GM18499 (cell line): ENCODE data around the gene RAD51B.

Experiments used
- ATAC-seq: cut with Tn5 transposase; IDR thresholded peaks from one replicate; pipeline ENCODE4 v1.9.1; 2021; ENCODE audit warnings: moderate number of reproducible peaks; ENCODE audit not compliant: insufficient read depth, unreplicated experiment

RAD51B gene

DNA sequence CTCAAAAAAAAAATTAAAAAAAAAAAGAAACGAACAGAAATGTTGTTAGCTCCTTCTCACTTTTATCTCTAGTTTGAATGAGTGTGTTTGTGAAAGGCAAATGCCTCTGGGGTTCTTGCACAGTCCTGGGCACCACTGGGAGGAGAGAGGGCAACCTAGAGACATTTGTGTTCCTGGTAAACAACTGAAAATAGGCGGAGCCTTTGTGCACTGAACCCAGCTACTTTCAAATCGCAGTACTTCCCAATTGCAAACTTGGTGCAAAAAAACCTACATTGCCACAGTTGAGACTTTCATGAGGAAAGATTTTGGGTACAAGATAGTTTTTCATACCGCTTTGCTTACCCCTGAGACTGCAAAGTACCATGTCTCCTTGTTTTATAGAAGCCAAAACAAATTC is 543.3 kb downstream of the RAD51B start:
- ATAC-seq, result no peak

DNA sequence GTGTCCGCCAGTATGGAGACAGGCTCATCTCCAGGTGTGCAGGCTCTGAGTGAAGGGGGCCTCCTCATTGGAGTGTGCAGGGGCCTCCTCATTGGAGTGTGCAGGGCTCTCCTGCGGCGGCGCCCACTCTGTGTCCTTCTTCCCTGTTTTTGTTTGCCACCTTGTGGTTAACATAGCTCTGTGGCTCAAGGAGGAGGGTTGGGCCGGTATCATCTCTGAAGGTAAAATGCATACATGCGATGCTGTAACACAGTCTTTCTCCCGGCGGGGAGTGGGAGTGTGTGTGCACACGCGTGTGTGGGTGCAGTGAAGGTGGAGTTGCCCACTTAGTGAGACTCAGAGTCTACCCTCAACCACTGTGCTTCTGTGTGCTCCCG is 543.9 kb downstream of the RAD51B start:
- no peak for ATAC-seq

DNA sequence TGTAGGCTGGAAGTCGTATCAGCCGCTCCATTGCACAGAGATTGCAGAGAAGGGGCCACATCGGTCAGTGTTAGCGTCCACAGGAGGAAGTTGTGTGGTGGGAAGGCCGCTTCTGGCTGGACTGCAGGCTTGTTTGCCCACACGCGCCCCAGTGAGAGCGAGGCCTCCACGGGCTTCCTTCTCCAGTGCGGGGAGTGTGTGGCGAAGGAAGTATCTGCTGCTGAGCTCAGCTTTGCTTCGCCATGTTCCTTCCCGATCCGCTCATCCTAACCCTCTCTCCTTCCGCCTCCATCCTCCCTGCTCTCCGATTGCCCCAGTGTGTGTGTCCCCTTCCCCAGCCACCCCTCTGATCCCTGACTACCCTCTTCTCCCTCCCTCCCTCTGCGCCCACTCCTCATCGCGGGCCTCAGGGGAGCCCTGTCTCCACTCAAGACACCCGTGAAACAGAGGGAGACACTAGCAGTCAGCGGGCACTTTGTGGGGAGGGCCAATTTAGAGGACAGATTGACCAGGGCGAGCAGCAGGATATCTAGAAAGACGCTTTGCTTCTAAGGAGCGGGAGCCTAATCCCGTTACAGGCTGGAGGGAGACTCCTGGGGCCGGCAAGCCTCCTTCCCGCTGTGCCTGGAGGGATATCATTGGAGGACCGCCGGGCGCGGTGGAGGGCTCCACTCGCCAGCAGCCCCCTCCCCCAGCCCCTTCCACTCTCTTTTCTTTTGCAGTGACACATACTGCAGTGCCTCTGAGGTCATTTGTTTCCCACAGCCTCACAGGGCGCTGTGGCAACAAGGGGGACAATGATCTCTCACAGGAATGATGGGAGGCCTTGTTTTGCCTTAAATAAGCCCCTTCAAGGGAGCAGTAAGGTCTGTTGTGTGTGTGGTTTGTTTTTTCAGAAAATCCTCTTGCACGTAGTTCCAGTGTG is 544.5 kb downstream of the RAD51B start:
- no peak for ATAC-seq

DNA sequence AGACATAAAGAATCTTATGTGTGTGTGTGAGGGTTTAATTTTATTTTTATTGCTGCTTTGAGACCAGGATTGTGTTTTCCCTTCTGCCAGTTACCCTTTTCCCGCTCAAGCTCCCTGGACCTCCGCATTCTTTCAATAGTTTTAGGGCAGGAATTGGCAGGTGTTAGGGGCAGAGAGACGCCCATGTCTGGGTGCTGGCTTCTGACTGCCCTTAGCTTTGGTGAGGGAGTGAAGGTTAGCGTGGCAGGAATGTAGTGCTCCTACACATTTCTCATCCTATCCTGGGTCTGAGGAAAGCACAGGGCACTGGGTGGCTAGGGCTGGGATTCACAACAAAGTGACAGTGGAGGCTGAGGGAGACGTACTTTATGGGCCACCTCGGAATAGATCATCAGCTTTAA is 545.2 kb downstream of the RAD51B start:
- no peak for ATAC-seq

DNA sequence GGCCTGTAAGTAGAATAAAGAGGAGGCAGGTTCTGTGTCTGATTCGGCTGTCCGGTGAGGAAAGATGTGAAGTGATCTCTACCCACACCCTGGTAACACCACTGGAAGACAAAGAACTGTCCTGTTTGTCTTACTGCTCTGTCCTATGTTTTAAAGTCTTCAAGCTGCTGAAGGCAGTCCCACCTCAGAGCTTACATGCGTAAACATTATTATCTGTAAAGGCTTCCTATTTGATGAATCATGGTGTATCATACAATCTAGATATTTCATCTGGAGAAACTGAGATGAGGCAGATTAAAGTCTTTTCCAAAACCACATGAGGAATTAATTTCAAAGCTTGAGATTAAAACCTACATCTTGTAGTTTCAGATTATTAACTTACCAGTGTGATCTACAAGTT is 545.6 kb downstream of the RAD51B start:
- no peak for ATAC-seq

DNA sequence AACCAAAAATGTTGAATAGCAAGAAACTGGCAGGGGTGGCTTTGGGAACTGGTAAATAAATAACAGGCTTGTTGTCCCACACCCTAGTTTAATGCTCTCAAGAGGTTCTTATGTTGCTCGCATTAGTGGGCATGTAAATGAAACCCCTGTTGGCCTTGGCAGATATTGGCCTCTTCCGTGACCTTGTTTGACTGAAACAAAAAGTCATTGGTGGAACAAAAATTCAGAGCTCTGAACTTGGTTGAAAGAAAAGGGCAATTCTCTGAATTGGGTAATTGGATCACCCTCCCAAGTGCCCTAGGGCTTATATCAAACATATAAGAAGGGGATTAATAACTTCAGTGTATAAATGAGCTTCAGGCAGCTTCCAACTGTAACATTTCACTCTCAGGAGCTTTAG is 547.1 kb downstream of the RAD51B start:
- no peak for ATAC-seq

DNA sequence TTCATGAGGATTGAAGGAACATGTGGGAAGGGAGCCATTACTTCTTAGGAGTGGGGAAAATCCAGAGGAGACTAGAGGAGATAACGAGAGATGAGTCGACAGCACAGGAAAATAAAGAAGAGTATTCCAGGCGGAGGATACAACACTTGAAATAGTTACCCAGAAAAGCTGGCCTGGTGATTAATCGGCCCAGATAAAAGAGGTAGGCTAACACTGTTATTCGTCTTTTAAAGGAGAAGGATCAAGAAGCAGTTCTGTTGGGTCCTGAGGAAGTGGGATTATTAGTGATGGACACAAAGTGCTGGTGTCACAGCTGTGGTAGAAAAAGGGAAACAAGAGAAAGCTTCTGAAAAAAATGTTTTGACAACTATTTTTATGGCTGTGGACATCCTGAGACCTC is 548.0 kb downstream of the RAD51B start:
- ATAC-seq, result no peak

DNA sequence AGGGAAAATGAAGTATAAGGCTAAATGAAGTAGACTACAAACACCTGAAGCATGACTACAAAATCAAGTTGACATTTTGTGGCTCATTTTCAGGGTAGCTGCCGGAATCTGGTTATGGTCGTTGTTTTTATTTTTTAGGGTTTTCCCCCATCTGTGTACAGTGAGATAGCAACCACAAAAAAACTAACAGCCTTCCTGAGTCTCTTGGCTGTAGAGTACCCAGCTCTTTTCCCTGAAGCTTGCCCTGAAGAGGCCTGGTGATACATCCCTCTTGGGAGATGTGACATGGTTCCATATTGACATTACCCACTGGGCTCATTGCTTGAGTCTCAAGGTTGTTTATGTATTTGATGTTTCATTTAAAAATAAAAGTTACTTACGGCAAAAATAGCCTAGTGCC is 549.3 kb downstream of the RAD51B start:
- ATAC-seq, result no peak

DNA sequence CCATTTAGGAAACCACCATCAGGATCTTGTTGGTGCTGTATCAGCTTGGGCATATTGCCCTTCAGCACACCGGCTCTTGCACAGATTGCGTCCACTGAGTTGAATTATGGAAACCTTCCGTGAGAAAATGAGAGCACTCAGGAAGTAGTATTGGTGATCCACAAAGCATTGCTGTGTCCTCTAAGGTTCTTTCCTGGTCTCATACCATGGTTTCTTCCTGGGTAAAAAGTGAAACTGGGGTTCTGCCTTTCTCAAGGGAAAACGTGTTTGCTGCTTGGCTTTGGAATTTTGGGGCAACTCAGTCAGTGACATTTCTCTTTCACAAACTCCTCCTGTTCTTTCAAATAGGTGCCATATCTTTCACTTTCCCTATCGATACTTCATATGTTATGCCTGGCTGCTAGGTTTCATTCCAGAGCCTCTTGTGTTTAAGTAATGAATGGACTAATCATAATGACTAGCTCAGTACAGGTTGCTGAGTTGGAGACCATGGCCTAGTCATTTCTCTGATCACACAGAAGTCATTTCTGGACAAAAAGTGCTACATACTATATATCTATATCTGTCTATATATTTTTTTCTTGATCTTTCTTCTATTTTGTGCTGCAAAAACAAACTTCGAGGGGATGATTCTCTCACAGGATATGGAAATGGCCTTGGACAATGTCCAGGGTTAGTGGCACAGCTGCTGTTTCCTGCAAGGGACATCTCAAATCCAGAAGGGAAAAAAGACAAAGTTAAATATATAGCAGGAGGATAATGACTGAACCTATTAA is 549.9 kb downstream of the RAD51B start:
- no peak for ATAC-seq

DNA sequence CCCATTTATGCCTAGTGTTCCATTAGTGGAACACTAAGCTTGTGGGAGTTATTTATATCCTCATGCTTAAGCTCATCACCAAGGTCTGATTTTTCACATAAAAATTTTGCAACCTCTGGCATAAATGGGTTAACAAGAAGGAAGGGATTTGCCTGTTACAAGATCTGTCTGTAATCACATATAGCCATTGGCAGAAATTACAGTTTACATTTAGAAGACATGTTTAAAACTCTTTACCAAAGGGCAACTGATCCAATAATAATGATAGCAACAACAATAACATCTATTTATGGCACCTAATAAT is 550.4 kb downstream of the RAD51B start:
- no peak for ATAC-seq

DNA sequence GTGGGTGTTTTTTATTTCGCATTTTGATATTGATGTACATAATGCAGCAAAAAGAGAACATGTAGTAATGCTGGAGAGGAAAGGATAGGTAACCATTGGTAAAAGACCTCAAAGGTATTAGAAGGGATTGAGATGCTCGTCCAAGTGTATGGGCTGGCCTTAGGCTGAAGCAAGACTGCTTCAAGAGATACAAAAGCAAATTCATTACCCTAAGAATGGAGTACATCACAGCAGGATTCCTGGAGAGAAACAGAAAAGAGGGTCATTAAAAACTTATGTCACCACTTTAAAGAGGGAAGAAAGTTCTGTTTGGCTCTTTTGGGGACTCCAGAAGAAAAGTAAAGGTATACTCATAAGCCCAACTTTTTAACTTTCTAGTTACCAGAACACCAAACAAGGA is 552.8 kb downstream of the RAD51B start:
- ATAC-seq, result no peak

DNA sequence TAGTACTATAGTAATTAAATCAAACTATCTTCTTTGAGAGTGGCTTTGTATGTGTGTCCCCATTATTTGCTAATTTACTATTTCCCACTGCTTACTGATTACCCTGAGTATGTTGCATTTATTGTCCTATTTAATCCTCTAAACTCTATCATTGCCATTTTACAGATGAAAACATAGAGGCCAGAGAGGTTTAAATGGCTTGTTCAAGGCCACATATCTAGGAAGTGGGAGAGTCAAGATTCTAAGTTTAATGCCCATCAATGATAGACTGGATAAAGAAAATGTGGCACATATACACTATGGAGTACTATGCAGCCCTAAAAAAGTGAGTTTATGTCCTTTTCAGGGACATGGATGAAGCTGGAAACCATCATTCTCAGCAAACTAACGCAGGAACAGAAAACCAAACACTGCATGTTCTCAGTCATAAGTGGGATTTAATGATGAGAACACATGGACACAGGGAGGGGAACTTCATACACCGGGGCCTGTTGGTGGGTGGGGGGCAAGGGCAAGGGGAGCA is 553.6 kb downstream of the RAD51B start:
- ATAC-seq, result no peak

DNA sequence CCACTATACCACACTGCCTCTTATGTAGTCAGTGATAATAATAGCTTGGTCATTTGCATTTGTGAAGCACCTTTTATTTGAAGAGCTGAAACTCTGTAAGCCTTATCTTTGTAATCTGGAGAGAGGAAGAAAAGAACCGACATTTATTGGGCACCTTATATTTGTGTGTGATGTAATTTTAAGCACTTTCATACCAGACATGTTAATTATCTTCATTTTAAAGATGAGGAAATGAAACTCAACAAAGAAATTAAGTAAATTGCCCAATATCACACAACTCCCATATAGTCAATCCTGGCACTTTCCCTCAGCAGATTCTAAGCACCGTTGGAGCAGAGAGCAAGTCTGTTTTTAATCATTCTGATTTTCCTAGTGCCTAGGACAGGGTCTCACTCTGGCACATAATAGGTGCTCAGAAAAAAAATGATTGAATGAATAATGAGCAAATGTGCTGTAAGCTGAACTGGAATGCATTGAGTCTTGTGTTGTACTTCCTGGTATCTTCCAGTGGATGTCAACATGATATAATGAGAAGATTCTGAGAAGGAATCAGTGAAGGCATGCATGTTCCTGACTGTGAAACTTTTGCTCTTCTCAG is 554.4 kb downstream of the RAD51B start:
- ATAC-seq, result no peak

DNA sequence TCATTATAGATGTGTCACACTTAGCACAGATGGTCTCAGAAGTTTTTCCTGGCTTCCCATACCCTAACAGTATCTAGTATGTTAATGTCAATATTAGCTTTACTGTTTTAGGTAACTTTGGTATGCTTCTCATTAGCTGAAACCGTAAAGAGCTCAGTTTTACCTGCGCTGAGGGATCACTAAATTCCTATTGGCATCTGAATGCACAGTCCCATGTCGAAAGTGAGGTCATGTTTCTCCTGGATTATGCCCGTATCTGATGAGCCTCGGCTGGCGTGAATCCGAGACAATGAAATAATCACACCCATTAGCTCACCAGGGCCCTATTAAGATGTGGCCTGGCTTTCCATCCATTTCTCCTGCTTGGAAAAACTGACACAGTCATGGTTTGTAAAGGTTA is 555.1 kb downstream of the RAD51B start:
- ATAC-seq, result no peak

DNA sequence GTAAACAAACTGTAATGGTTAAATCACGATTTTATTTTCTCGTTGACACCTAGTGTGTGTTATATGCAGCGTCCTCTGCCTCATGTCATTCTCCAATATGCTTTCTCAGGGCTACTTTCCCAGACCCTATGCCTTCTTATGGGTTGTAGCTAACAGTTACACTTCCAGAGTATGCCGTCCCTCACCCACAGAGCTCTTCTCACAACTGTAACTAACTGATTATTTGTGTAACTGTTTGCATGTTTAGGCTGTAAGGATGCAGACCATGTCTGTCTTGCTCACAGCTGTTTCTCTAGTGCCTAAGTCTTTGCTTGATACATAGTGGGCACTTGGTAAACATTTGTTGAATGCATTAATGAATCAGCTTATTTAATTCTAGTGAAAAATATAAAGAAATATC is 555.8 kb downstream of the RAD51B start:
- no peak for ATAC-seq

DNA sequence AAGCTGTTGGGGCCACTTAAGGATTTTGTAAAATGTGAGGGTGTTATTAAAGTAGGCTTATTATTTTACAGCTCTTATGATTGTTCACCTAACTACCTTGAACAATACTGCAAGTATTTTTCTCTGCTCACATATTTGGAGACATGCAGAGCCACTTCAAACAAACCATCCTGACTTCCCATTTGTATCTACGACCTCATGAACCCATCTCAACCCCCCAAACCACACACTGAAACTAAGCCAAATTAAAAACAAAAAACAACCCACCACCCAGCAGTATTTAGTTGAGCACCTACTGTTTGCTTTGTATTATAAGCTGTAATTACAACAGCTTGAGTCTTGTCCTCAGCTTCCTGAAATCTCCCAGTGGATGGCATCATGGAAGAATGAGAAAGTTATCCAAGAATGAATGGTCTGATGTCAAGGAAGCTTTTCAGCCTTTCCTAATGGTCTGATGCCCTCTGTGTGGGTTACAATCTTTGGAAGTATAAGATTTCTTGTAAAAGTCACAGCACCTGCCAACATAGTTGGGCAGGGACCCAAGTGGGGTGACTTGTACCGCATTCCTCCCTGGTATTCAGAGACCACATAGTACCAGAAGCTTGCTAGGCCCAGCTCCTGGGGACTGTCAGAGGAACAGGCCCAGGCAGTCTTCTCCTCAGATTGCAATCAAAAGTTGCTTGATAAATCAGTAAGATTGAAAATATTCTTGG is 556.6 kb downstream of the RAD51B start:
- ATAC-seq, result no peak

DNA sequence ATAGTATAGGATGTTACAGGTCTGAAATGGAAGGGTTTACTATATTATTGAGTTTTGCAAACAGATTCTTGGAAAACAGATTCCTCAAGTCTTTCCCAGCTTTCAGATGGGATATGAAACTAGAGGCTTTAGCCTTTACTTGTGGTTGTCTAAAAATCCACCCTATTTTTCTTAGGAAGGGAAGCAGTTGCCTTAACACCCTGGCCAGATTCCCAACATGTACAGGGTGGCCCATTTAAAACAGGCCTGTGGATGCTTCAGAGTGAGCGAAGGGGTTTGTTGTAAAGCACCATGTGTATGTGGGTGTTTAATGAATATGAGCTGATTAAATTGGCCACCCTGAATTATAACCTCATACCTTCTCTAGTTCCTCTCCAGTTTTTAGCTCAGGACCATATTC is 557.4 kb downstream of the RAD51B start:
- ATAC-seq, result no peak

DNA sequence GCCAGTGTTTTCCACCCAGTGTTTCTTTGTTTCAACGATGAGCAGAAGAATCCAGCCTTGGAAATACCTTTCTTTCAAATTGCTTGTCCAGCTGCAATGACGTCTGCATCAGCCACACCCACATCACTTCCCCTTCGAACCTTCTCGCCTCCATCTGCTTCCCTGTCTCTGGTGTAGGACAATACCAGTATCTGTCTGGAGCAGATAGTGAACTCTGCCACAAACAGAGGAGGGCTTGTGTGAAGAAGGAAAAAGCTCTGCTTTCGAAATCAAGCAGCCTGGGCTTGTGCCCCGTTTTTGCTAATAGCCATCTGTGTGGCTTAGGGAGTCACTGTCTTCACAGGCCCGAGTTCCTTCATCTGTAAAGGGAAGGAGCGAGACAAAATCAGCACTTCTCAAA is 557.9 kb downstream of the RAD51B start:
- no peak for ATAC-seq

DNA sequence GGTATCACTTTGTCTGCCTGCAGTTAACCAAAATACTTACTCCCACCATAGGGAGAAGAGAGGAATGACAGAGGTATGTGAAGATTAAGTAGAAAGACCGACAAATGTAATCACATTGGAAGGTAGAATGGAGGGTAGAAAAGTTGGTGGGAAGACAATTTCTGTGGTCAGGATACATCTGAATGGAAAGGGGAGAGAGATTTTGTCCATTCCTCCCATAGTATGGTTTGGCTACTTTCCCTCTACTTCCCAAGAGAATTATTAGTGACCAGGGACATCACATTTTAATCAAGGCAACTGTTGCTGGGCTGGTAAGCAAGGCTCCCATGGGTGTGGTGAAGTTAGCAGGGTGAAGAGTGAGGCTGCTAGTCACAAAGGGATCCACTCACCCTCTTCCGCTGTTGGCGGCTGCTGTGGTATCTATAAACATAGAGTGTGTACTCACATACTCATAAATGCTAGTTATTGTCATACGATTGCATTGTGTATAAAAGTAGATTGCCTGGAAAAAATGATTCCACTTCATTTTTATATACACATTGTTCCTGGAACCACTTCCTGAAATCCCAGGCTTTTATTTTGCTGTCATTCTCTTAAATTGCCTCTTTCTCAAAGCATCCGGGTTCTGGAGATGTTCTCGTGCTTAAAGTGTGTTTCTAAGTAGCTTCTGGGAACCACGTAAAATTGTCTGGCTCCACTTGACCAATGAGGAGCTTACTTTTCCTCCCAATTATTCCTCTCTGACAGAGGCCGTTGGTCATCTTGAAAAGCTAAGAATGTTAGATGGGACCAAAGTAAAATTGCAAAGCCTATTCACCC is 560.1 kb downstream of the RAD51B start:
- no peak for ATAC-seq

DNA sequence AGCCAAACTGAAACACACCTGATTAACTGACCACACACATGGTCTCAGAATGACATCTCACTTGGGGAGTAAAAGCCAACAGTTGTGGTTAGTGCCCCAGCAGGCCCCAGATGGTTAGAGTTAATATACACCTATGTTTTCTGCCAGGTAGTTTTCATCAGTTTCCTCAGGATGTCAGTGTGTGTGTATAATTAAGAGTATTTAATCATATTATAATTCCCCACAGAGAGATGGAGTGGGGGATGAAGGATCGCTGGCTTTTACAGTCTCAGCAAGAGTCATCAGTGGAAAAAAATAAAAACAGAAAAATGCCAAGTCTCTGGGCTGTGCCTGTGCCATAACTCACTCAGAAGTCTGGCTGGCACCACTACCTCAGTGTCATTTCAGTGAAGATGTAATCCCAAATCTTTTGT is 560.8 kb downstream of the RAD51B start:
- no peak for ATAC-seq
